Airway epithelial cell (primary cell): ENCODE measurements around the gene CHMP6. TPM values are rescaled to one million over a fixed set of nuclear protein-coding genes. Genes with fewer than 3 reads are reported as not detected.

Experiments
- total RNA-seq: library from RNA; depleted of rRNA; stranded (reverse); fragments of >200 nt; gene quantifications from 2 replicates; pipeline ENCODE4 v1.2.3, GENCODE V29; 2015

CHMP6 gene
- total RNA-seq: 33.4 and 39.2 TPM in 2 replicates

GRCh38 chr17:80991645-80992076 lies at the start of gene CHMP6:
CHMP6 (plus strand) TSS chr17:80991841; CDS start chr17:80991919, 78 bp downstream.

GRCh38 chr17:81034779-81035520 lies 43.3 kb downstream of the CHMP6 start, which contains the start of gene BAIAP2:
BAIAP2 (plus strand) TSS chr17:81035151; CDS start chr17:81035255, 104 bp downstream.

Other genes starting within 250 kb of the CHMP6 start
- 103 and 112 TPM in 2 replicates for gene BAIAP2, start 43.3 kb downstream of the CHMP6 start, total RNA-seq
- not detected in 2 replicates for gene PVALEF, start 173.7 kb downstream of the CHMP6 start, total RNA-seq
- 0.28 TPM in 2 replicates for gene AATK, start 174.4 kb downstream of the CHMP6 start, total RNA-seq
- gene CEP131, start 231.1 kb downstream of the CHMP6 start, total RNA-seq: 13.8 and 17.2 TPM in 2 replicates
- 8.1 and 12.7 TPM in 2 replicates for gene TEPSIN, start 247.2 kb downstream of the CHMP6 start, total RNA-seq
- 71.7 and 312 TPM in 2 replicates for gene NDUFAF8, start 247.5 kb downstream of the CHMP6 start, total RNA-seq